ENCODE results near the gene BRI3BP.

- TF ChIP-seq CTCF (IDR thresholded peaks at IDR 0.05) (no peak), POLR2A (IDR thresholded peaks at IDR 0.05) (no peak)
Observed at GRCh38 chr12:125001636-125002035, 8.2 kb downstream of the BRI3BP start.

Data from lower leg skin (tissue), 3 donors.